ENCODE results near the gene TOMM34.

DNA sequence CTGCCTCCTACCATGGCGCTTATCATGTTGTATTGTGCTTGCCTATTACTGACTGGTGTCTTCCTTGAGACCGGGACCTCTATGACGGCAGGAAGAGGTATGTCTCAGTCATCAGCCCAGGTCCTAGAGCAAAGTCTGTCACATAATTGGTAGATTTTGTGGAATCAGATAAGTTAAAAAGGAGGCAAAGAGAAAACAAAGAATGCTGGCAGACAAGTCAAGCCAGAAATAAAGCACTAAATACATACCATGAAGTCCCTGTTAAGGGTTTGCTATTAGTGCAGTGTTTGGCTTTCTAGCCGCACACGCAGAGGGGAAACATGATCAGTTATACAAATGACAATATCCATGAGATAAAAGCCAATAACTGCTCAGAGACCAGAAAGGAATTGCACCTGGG is 6.0 kb downstream of the TOMM34 start:
- TF ChIP-seq POLR2A (IDR thresholded peaks at IDR 0.05) (no peak), POLR2AphosphoS5 (IDR thresholded peaks at IDR 0.05) (no peak)
- TF ChIP-seq, protein P1, sequence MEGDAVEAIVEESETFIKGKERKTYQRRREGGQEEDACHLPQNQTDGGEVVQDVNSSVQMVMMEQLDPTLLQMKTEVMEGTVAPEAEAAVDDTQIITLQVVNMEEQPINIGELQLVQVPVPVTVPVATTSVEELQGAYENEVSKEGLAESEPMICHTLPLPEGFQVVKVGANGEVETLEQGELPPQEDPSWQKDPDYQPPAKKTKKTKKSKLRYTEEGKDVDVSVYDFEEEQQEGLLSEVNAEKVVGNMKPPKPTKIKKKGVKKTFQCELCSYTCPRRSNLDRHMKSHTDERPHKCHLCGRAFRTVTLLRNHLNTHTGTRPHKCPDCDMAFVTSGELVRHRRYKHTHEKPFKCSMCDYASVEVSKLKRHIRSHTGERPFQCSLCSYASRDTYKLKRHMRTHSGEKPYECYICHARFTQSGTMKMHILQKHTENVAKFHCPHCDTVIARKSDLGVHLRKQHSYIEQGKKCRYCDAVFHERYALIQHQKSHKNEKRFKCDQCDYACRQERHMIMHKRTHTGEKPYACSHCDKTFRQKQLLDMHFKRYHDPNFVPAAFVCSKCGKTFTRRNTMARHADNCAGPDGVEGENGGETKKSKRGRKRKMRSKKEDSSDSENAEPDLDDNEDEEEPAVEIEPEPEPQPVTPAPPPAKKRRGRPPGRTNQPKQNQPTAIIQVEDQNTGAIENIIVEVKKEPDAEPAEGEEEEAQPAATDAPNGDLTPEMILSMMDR (IDR thresholded peaks at IDR 0.05) = no peak

Measured in prostate gland (tissue), 2 donors.